ENCODE results near the gene WRNIP1. TPM values are rescaled to one million over a fixed set of nuclear protein-coding genes. Genes with fewer than 3 reads are reported as not detected.
"Not testable (repeated sequence)": the region's sequence is repeated elsewhere in the genome, so short reads cannot be mapped to it uniquely, and the experiment has no call there.

The WRNIP1 gene
- total RNA-seq, 2 donors from 2014 or later, result 21.7 to 26.1 TPM

DNA sequence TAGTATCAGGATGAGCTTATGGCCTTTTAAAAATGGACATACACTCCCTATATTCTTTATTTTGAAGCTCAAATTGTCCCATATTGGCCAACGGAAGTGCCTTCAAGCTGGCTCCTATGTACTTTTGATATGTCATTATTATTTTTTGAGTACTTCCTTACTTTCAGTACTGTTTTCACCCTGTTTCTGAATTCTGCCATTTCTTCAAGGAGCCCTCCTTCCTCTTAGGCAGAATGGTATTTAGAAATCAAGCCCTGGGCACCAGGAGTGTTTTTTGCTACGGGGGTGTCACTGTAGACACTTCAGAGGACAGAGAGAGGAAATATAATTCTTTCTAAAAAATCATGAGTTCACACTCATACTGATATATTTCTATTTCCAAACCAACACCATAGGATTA is 9.0 kb upstream of the WRNIP1 start:
- no peak for DNase-seq (ENCODE audit: low spot score)
- intact Hi-C loops (cut with DNase I), result no loop called here

DNA sequence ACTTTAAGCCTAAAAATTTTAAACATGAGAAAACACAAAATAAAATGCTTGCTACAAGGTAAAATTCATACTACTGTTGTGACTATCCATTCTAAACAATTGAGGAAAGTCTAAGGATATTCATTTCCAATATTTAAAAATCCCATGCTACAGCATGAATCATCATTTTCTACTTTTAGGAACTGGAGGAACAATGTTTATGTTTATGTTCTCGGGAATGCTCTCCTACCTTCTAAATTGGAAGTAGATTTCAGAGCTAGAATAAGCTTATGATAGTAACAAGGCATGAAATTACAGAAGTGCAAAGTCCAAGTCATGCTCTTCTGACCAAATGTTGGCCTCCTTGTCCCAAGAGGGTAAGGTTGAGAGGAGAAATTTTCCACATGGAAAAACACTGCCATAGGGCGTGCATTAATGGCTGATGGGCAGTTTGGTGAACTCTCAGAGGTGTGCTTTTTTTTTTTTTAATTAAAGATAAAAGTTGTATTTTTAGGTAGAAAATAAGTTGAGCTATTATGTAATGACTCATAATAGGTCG is 8.4 kb upstream of the WRNIP1 start:
- no peak for DNase-seq (ENCODE audit: low spot score)
- intact Hi-C loops (cut with DNase I), result no loop called here

DNA sequence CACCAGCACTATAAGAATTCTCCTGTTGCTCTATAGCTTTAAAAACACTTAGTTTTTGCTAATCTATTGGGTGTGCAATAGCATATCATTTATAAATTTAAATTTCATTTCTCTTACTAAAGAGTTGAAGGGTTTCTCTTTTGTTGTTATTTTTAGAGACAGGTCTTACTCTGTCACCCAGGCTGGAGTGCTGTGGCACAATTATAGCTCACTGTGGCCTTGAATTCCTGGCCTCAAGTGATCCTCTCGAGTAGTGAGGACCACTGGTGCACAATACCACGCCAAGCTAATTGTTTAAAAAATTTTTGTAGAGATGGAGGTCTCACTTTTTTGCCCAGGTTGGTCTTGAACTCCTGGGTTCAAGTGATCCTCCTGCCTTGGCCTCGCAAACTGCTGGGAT is 6.2 kb upstream of the WRNIP1 start:
- no peak for DNase-seq (ENCODE audit: low spot score)
- intact Hi-C loops (cut with DNase I), result no loop called here

DNA sequence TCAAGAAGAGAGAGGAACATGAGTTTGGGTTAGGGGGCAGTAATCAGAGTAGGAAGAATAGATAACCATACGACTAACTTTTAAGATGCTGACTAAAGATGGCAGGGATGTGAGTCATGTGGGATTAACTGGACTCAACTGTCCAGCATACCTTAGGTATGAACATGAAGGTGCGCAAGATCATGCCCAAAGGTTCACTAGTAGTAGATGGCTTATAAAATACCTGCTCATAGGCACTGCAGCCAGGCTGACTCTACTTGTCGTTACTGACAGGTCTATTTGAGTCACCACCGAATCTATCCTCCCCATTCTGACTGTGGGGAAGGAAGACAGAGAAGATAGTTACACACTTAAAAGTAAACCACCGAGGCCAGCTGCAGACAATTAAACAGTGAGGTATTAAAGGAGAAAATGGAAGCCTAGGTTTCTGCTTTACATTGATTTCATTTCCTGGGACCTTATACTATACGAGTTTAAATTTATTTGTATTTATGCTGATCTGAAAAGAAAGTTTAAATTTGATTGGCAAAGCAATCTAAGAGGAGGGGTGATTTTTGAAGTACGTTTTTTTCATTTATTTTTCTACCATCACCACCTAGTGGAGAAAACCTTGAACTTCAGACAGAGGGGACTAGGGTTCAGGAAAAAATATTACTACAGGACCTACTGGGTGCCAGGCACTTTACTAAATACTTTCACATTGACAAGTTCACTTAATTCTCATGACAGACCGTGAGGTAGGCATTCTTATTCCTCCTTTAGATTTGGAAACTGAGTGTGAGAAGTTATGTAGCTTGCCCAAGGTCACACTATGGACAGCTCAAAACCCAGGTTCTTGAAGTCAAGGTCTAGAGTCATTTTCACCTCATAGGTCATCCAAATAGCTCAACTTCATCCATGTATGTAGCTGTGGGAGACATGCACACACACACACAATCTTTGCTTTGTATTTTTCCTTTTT is 4.0 kb upstream of the WRNIP1 start:
- DNase-seq (ENCODE audit: low spot score), result no peak
- intact Hi-C loops (cut with DNase I), result no loop called here

DNA sequence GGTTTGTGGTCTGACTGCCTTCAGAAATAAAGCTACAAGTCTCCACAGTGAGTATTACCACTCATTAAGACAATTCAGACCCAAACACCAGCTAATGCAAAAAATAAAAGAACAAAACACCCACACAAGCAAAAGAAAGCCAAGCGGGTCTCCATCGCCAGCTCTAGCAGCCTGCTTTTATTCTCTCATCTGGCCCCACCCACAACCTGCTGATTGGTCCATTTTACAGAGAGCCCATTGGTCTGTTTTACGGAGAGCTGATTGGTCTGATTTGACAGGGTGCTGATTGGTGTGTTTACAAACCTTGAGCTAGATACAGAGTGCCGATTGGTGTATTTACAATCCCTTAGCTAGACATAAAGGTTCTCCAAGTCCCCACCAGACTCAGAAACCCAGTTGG is 2.3 kb upstream of the WRNIP1 start:
- intact Hi-C loops (cut with DNase I); DNase-seq (ENCODE audit: low spot score): not testable (repeated sequence)

DNA sequence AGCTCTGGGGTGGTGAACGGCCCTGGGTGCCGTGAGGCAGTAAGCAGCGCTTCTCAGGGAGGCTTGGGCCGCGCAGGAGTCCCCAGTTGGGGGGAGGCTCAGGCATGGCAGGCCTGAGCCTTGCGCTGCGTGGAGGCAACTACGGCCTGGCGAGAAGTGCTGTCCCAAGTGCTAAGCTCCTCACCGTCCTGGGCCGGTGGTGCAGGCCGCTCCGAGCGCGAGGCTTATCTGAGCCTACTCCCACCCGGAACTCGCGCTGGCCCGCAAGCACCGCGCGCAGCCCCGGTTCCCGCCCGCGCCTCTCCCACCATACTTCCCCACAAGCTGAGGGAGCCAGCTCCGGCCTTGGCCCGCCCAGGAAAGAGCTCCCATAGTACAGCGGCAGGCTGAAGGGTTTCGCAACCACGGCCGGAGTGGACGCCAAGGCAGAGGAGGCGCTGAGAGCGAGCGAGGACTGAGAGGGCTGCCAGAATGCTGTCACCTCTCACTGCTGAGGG is 1.8 kb upstream of the WRNIP1 start:
- intact Hi-C loops (cut with DNase I), result no loop called here
- peak; percentile 87 for DNase-seq (ENCODE audit: low spot score)

DNA sequence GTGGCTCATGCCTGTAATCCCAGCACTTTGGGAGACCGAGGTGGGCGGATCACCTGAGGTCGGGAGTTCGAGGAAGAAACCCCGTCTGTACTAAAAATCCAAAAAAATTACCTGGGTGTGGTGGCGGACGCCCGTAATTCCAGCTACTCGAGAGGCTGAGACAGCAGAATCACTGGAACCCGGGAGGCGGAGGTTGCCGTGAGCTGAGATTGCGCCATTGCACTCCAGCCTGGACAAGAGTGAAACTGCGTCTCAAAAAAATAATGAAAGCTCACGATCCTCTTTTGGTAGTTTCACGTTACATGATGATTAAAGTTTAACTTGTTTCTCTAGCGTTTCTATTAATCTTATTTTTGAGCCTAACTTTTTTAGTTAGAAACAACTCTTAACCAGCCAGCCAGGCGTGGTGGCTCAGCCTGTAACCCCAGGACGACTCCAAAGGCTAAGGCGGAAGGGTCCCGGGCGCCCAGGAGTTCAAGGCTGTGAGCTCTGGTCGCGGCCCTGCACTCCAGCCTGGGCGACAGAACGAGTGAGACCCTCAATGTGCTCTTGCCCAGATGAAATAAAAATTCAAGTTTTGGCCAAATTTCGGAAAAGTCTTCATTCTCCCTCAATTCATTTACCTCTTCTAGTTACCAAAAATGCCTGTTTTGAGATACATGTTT is 1.2 kb upstream of the WRNIP1 start:
- intact Hi-C loops (cut with DNase I), result no loop called here
- DNase-seq (ENCODE audit: low spot score), result no peak

DNA sequence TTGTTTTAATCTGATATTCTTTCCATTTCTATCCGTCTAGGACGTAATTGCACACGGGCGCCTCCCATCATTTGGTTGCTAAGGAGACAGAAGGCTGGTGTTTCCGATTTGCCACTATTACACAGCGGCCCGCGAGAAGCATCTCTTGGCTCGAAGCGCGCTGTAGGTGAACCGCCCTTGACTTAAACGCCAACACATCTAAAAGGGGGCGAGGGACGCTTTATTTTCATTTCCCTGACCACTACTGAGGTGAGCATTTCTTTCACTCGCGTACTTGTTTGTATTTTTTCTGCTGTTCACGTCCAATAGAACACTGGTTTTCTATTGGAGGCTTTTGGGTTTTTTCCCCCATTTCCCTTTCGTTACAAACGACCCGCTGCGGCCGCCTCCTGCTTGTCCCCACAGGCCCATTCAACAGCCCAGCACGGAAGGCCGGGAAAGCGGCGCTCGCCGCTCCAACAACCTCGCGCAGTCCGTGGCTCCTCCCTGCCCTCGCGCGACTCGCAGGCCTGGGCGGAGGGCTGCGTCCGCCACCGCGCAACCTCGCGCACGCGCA is 505 bp upstream of the WRNIP1 start:
- intact Hi-C loops (cut with DNase I), result no loop called here
- peak; percentile 90 for DNase-seq (ENCODE audit: low spot score)

DNA sequence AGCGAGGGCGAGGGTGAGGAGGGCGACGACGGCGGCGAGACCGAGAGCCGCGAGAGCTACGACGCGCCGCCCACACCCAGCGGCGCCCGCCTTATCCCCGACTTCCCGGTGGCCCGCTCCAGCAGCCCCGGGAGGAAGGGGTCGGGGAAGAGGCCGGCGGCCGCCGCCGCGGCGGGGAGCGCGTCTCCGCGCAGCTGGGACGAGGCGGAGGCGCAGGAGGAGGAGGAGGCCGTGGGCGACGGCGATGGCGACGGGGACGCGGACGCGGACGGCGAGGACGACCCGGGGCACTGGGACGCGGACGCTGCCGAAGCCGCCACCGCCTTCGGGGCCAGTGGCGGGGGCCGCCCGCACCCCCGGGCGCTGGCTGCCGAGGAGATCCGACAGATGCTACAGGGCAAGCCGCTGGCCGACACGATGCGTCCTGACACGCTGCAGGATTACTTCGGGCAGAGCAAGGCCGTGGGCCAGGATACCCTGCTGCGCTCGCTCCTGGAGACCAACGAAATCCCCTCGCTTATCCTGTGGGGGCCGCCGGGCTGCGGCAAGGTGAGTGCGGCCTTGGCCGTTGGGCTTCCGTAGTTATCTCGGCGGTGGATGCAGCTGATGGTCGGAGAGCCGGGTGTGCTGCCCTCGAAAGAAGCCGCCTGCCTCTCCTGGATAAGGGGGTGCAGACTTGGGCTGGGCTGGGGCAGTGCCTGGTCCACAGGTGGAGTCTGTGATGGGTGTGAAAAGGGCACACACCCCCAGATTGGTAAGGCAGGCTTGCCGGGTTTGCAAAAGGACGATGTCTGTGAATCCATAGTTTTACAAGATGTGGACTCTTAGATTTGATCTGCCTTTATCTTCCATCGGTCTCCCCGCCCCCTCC is 938 bp downstream of the WRNIP1 start:
- intact Hi-C loops (cut with DNase I), result no loop called here
- DNase-seq (ENCODE audit: low spot score), result peak; percentile 86

DNA sequence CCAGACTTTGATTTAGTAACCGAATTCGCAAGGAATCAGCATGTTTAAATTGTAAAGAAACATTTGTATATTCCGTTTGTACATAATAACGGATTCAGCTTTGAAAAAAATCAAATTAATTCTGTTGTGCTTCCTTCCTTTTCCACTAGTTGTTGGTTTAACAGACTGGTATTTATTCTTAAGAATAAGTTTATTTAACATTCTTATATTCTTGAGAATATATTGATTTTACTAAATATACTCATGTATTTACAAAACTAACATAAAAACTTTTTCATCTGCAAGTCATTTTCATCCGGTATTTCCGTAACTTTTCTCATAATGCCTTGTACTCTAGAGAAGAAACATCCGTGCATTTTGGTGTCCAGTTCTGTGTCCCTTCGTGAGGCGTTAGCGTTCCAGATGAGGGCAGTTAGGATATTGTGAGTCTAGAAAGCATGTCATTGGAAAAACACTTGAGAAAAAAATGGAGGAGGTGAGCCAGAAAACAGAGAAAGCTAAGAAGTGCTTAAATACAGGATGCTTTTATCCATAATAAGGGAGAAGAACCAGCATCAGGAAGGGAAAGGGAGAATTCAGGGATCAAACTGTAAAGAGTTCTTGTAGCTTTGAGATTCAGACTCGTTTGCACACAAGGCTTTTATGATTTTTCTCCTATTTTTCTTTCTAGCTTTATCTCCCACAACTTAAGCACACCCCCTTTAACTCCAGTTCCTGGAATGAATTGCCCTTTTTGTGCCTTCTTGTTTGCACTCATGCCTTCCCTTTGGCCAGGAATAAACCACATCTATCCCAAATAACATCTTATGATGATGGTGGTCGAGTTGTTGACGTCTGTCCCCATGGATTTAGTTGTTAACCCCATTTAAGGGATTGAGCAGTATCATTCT is 1.8 kb downstream of the WRNIP1 start:
- intact Hi-C loops (cut with DNase I), result no loop called here
- no peak for DNase-seq (ENCODE audit: low spot score)

DNA sequence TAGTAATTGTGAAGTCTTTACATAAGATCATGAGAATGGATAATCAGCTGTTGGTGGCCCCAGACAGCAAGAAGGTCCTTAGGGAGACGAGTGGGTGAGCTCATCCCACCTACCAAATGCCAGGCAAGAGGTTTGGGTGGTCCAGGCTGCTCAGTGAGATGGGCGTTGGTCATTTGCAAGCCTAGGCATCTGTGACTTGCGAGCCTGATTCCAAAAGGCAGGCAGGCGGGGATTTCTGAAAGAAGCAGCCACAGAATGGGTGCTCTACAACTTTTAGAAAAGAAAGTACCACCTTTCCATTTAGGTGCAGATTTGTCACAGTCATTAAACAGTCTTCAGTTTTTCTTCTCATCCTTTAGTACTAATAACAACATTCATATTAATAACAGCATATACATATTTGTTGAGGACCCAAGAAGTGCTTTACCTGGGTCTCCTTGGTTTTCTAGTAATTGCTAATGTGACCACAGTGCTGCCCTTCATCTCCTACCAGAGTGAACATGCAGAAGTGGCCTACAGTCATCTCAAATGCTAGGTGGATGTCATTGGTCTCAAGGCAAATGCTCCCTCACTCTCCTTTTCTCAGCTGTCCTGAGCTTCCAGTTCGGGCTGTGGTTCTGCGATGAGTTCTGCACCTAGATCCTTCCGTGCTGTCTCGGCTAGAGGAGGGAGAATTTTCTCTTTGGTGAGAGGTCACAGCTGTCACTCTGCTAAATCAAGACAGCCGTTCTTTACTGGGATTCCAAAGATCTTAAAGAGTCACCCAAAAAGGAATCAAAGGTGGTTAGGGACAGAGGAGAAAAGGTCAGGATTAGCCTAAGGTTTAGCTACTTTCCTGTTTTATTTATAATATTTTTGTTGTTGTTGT is 2.7 kb downstream of the WRNIP1 start:
- no peak for DNase-seq (ENCODE audit: low spot score)

DNA sequence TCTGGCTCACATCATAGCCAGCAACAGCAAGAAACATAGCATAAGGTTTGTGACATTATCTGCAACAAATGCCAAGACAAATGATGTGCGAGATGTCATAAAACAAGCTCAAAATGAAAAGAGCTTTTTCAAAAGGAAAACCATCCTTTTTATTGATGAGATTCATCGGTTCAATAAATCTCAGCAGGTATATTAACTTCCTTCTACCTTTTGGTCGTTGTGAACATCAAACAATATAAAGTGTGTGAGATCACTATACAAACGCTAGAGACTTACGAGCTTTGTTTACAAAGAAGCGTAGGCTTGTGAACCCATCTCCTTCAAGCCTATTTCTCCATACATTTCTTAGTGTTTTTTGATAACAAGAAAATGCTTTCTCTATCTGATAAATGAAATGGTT is 3.5 kb downstream of the WRNIP1 start:
- no peak for DNase-seq (ENCODE audit: low spot score)
- intact Hi-C loops (cut with DNase I), result no loop called here

More for the DNA sequence above, 2.7 kb downstream of the WRNIP1 start:
- intact Hi-C loops (cut with DNase I), result no loop called here

DNA sequence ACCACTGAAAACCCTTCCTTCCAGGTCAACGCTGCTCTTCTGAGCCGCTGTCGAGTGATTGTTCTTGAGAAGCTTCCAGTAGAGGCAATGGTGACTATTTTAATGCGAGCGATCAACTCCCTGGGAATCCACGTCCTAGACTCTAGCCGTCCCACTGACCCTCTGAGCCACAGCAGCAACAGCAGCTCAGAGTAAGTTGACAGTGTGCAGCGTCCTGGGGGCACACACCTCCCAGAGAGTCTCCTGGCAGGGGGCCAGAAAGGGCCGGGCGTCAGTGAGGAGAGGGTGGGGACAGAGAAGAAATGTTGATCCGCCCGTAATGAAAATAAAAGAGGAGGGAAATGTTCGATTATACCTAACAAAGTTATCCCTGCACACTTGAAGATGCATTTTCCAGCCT is 5.0 kb downstream of the WRNIP1 start:
- intact Hi-C loops (cut with DNase I), result no loop called here
- no peak for DNase-seq (ENCODE audit: low spot score)

DNA sequence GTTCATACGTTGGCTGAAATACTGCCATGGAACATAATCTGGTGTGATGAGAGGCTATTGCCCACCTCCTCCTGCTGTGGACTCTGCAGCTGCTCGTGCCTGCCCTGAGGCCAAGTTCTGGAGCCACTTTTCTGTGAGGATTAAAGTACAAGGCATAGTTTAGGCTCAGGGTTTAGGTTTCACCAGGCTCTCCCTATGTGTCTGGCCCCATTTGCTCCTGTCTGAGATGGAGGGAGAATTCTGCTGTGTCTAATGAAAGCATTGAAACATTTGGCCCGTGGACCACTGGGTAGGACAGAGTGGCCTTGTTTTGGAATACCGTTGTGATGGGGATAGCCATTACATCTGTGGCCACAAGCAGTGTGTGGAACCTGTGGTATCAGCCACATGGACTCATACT is 5.9 kb downstream of the WRNIP1 start:
- DNase-seq (ENCODE audit: low spot score), result no peak
- intact Hi-C loops (cut with DNase I), result no loop called here

DNA sequence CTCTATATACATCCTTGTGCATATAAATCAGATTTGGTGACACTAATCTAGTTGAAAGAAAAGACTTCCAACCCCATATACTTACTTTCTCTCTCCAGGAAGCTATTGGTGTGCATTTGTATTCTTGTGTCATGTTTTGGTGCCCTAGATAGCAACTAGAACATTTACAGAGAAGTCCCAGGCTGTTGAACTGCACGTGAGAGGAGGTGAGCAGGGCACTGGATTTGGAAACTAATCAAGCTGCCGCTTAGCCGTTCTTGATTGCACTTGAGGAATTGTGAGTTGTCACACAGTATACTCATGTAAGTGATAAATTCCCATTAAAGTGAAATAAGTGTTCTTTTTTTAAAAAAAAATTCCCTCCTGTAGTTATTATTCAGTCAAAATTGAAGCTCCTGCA is 7.6 kb downstream of the WRNIP1 start:
- DNase-seq (ENCODE audit: low spot score), result no peak
- intact Hi-C loops (cut with DNase I), result no loop called here

DNA sequence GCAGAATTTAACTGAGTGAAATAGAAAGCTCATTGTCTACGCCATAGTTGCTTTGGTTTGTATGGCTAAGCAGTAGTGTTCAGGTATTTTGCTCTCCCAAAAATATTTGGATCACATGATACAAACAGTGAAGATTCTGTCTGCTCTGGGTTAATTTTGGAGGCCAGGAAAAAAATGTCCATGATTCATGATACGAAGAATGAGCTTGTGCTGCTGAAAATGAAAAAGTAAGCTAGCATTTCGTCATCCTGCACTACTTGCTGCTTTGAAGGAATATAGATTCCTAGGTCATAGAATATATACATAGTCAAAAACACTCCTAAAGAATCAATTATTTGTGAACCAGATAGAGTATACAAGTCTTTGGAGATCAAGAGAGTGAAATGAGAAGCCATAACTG is 8.3 kb downstream of the WRNIP1 start:
- DNase-seq (ENCODE audit: low spot score), result no peak
- intact Hi-C loops (cut with DNase I), result no loop called here

DNA sequence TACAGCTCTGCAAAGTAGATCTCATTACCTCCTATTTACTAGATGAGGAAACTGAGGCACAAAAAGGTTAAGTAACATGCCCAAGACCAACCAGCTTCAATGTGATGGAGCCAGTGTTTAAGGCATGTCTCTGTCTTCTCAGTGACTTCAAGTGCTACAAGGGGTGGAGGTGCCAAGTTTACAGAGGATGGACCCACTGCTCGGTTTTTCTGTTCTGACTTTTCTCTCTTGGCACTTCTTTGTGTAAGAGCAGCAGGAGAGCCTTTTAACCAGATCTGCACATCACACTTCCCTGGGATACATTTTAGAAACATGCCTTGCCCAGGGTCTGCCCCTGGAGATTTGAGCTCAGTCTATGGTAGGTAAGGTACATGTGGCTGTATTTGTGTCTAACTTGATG is 9.8 kb downstream of the WRNIP1 start:
- intact Hi-C loops (cut with DNase I), result no loop called here
- DNase-seq (ENCODE audit: low spot score), result no peak
